ENCODE data around the gene LCN15.

The LCN15 gene

GRCh38 chr9:136741883-136742571 is 22.3 kb downstream of the LCN15 start:
- in situ Hi-C loops (cut with MboI; ENCODE audit: low sequenced_read_pairs): no loop called here

- in situ Hi-C loops (cut with MboI; ENCODE audit: low sequenced_read_pairs): no loop called here
These were observed 23.1 kb downstream of the LCN15 start for GRCh38 chr9:136740971-136741882.

- in situ Hi-C loops (cut with MboI; ENCODE audit: low sequenced_read_pairs): no loop called here
These were observed 23.8 kb downstream of the LCN15 start for GRCh38 chr9:136740491-136740890.

DNA sequence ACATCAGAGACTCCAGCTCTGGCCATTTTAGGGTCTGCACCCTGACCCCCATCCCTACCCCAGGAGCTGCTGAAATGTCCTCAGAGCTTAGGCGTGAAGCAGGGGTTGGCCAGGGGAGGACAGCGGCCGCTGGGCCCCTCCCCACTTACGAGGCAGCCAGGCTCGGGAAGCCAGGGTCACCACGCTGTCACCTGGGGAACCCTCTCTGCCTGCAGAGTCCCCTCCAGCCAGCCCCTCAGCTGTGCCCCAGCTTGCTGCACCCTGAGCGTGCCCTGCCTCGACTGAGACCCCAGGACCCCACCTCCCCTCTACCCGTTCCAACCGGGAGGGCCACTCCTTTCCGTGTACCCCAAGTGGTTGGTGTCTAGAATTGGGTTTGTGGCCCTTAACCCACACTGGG is 24.2 kb downstream of the LCN15 start:
- in situ Hi-C loops (cut with MboI; ENCODE audit: low sequenced_read_pairs): no loop called here

- in situ Hi-C loops (cut with MboI; ENCODE audit: low sequenced_read_pairs): no loop called here
These were observed 24.8 kb downstream of the LCN15 start for GRCh38 chr9:136739509-136739908.

DNA sequence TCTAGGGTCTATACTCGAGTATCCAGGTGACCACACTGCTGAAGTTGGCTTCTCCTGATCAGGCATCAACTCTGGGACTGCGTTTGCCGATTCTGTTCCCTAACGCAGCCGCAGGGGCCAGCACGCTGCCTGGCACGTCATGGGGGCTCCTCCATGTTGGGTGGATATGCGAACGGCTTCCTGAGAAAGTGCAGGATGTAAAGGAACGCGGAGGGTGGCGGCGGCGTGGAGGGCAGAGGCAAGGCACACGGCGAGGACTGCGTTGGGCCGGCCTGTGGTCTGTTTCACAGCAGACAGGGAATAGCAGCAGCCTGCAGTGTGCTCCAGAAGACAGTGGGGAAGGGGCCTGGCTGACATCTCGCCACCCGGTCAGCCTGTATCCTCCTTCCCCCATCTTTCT is 25.4 kb downstream of the LCN15 start:
- in situ Hi-C loops (cut with MboI; ENCODE audit: low sequenced_read_pairs): no loop called here

DNA sequence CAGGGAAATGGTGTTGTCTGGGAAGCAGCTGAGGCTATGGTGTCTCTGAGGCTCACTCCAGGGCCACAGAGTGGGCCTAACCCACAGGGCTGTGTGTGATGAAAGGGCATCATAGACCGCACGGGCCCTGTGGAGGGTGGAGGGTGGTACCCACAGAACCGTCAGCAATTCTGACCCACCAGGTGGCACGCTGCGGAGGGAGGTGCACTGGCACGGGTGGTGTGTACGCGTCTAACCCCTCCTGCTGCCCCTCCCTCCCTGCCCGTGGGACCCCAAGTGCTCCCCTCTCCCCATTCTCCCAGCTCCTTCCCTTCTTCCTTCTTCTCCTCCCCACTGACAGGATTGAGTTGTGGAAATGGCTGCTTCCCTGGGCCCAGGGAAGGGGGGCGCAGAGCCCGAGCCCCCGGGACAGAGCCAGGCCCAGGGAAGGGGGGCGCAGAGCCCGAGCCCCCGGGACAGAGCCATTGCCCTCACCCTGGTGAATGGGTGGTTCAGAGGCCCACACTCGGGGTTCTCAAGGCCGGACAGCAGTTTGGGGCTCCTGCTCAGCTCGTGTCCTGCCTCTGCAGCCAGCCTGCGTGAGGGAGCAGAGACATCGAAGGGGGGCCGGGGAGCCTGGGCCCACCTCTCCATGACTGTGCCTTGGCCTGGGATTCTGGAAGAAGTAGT is 28.4 kb downstream of the LCN15 start:
- in situ Hi-C loops (cut with MboI; ENCODE audit: low sequenced_read_pairs): no loop called here

- in situ Hi-C loops (cut with MboI; ENCODE audit: low sequenced_read_pairs): no loop called here
These were observed 29.4 kb downstream of the LCN15 start for GRCh38 chr9:136734837-136735496.

DNA sequence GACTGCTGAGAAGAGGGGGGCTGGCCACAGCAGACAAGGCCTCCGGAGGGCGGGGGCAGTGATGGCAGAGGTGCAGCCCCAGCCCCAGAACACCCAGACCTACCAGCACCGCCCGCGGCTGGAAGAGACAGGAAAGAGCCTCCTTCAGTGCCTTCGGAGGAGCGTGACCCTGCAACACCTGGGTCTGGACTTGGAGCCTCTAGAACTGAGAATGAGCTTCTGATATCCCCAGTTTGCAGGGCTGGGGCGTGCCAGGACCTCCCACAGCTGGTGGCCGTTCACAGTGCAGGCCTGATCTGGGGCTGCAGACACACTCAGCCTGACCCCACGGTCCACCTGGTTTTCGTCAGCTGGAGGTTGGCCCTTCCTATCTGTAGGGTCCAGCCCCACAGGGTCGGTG is 30.7 kb downstream of the LCN15 start:
- in situ Hi-C loops (cut with MboI; ENCODE audit: low sequenced_read_pairs): no loop called here

DNA sequence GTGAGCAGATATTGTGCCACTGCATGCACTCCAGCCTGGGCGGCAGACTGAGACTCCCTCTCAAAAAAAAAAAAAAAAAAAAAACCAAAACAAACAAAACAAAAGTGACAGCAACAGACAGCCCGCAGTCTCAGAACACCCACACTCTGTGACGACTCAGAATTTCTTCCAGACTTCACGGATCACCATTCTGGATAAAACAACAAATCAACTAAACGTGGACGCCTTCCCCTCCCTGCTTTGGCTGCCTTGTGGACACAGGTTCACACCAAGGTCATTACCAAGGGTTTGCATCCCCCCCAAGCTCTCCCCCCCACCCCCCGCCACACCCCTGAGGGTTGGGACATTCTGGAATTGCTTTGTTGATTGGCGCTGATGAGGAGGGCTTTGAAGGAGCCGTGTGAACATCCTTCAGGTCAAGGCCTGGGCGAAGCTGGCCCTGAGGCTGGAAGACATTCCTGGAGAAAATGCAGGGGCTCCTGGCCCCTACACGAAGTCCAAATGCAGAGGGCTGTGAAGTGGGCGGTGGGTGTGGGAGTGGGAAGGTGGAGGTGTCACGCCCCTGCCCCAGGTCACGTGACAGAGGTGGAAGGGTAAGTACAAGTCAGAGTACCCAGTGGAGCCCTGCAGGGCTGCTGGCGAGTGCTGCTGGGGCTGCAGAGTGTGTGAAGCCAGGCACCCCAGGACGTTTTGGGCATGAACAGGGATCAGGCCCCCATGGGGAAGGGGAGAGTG is 31.7 kb downstream of the LCN15 start:
- in situ Hi-C loops (cut with MboI; ENCODE audit: low sequenced_read_pairs): no loop called here

GRCh38 chr9:136729926-136730325 is 34.4 kb downstream of the LCN15 start:
- in situ Hi-C loops (cut with MboI; ENCODE audit: low sequenced_read_pairs): no loop called here

- in situ Hi-C loops (cut with MboI; ENCODE audit: low sequenced_read_pairs): no loop called here
These were observed 35.2 kb downstream of the LCN15 start for GRCh38 chr9:136729144-136729543.

DNA sequence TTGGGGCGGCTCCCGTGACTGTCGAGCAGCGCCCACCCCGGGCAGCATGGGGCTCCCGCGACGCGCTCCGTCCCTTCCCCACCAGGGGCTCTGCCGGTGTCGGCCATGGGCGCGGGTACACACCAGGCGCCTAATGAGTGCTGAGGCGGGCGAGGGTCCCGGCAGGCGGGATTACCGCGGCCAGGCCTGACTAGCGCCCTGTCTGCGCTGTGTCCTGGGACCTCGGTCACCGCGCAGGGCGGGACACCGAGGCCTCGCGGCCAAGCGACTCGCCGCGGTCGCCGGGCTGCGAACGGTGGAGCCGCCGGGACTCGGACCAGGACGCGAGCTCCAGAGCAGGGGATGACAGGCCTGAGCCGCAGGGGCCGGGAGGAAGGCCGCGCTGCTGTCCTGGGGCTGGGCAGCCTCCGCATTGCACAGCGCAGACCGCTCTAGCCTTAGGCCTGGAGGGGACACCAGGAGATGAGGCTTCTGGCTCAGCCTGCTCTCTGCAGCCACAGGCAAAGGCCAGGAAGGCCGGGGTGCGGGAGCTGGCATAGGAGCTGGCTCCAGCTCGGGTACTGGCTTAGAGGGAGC is 35.7 kb downstream of the LCN15 start:
- in situ Hi-C loops (cut with MboI; ENCODE audit: low sequenced_read_pairs): no loop called here

GRCh38 chr9:136728080-136728547 is 36.2 kb downstream of the LCN15 start:
- in situ Hi-C loops (cut with MboI; ENCODE audit: low sequenced_read_pairs): no loop called here

DNA sequence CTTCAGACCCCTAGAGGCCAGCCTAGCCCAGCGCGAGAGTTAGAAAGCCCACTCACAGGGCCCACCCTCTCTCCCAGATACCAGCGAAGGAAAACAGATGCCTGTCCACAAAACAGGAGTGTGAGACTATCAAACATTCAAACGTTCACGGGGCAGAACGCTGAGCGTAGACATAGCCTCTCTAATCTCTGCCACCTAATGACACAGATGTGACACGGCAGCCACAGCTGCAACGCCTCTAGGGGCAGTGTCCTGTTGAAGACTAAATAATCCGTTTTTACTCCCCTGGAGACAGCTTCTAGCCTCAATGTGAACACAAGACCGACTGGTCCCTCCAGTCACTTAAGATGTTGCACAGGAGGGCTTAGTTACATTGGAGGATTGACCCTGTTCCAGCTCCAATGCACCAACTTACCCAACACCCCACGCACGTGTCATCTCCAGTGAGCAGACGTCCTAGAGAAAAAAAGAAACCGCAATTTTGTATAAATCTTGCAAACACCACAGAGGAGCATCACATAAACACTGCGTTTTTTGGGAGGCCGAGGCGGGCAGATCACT is 37.6 kb downstream of the LCN15 start:
- in situ Hi-C loops (cut with MboI; ENCODE audit: low sequenced_read_pairs): no loop called here

DNA sequence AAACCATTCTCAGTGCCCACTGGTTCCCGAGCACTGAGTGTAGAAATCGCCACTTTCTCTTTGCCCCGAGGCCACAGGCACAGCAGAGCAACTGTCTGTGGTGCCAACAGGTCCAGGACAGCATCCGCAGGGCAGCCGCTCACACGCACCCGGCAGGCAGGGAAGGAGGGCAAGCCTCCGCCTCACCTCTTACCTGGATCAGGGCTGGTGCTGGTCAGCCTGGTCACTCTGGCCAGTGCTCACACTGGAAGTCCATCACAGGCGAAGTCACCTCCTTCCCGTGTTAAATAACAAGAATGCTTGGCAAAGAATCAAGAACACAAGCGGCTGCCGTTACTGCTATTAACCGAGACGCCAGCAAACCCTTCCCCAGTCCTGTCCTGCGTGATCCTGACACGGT is 38.2 kb downstream of the LCN15 start:
- in situ Hi-C loops (cut with MboI; ENCODE audit: low sequenced_read_pairs): no loop called here

GRCh38 chr9:136725612-136726011 is 38.7 kb downstream of the LCN15 start:
- in situ Hi-C loops (cut with MboI; ENCODE audit: low sequenced_read_pairs): no loop called here

- in situ Hi-C loops (cut with MboI; ENCODE audit: low sequenced_read_pairs): no loop called here
These were observed 39.5 kb downstream of the LCN15 start for GRCh38 chr9:136724772-136725171.

GRCh38 chr9:136723989-136724388 is 40.3 kb downstream of the LCN15 start:
- in situ Hi-C loops (cut with MboI; ENCODE audit: low sequenced_read_pairs): no loop called here
